H1 (cell line): ENCODE measurements around the gene STX7. TPM values are rescaled to one million over a fixed set of nuclear protein-coding genes. Genes with fewer than 3 reads are reported as not detected.

Experiments
- CTCF ChIA-PET: fragments of 300-600 bp; sonication (Branson Sonifier 250); formaldehyde crosslinking; loops from one replicate; lab custom pipeline; 2021; ENCODE audit not compliant: partially characterized antibody; lab: Charles Lee
- POLR2A ChIA-PET: fragments of 300-600 bp; sonication (Branson Sonifier 250); formaldehyde crosslinking; loops from one replicate; lab custom pipeline; 2021; ENCODE audit warnings: inconsistent platforms; ENCODE audit not compliant: partially characterized antibody; lab: Charles Lee
- DNase-seq, 2 experiments: peaks; one replicate each; pipeline versions ENCODE4 v3.0.0 to v3.0.0-alpha.2; 2010 to 2022; ENCODE audit warnings: low spot score in 2 of 2, low read depth in 1 of 2, mixed read lengths in 1 of 2
- FAIRE-seq: peaks from 2 replicates; lab custom pipeline; 2011; peaks lifted over from hg19 to GRCh38; lab: Jason Lieb, UNC
- H2AFZ ChIP-seq: 2 replicates; pipeline ENCODE4 v1.8.1; 2012; ENCODE audit warnings: low read length, inconsistent platforms
- H2AK5ac ChIP-seq: 2 replicates; pipeline ENCODE4 v1.6.1; 2013; ENCODE audit warnings: low read depth, low read length
- H2BK120ac ChIP-seq: replicated peaks from 2 replicates; pipeline ENCODE3; 2013; ENCODE audit warnings: low read depth, low read length, inconsistent platforms
- H2BK12ac ChIP-seq: 2 replicates; pipeline ENCODE4 v1.6.1; 2013; ENCODE audit warnings: low read depth, low read length
- H2BK15ac ChIP-seq: 2 replicates; pipeline ENCODE4 v1.6.1; 2013; ENCODE audit warnings: low read length
- H2BK20ac ChIP-seq: 2 replicates; pipeline ENCODE4 v1.6.1; 2013; ENCODE audit warnings: low read length
- H2BK5ac ChIP-seq: 2 replicates; pipeline ENCODE4 v1.6.1; 2013; ENCODE audit warnings: low read depth, low read length
- H3K14ac ChIP-seq: 2 replicates; pipeline ENCODE4 v1.6.1; 2013; ENCODE audit warnings: inconsistent platforms; ENCODE audit not compliant: insufficient read length
- H3K18ac ChIP-seq: 2 replicates; pipeline ENCODE4 v1.6.1; 2013; ENCODE audit warnings: low read length; ENCODE audit errors: extremely low read depth
- H3K23ac ChIP-seq: 2 replicates; pipeline ENCODE4 v1.6.1; 2013; ENCODE audit warnings: inconsistent platforms; ENCODE audit not compliant: insufficient read length
- H3K23me2 ChIP-seq: 2 replicates; pipeline ENCODE4 v1.6.1; 2013; ENCODE audit warnings: low read depth, low read length
- H3K27ac ChIP-seq: 2 replicates; pipeline ENCODE4 v1.6.1; 2011; ENCODE audit warnings: low read depth, low read length, inconsistent platforms
- H3K27me3 ChIP-seq, 4 experiments: replicated peaks in 1 of 4; 1 replicate in 1 of 4; 2 replicates in 3 of 4; pipeline versions ENCODE4 v1.6.1 to v1.8.1; 2011 to 2013; ENCODE audit warnings: low read length in 3 of 4, mild to moderate bottlenecking in 3 of 4, inconsistent platforms in 2 of 4, mixed read lengths in 2 of 4, moderate library complexity in 1 of 4; ENCODE audit not compliant: control insufficient read depth in 3 of 4, insufficient read depth in 3 of 4; ENCODE audit errors: extremely low read depth in 1 of 4
- H3K36me3 ChIP-seq, 4 experiments: 2 replicates each; pipeline versions ENCODE4 v1.6.1 to v1.8.1; 2011 to 2013; ENCODE audit warnings: mild to moderate bottlenecking in 4 of 4, low read length in 3 of 4, moderate library complexity in 2 of 4, control low read depth in 1 of 4, inconsistent platforms in 1 of 4; ENCODE audit not compliant: insufficient read depth in 4 of 4, control insufficient read depth in 2 of 4
- H3K4ac ChIP-seq: replicated peaks from 2 replicates; pipeline ENCODE3; 2013; ENCODE audit warnings: low read length, low read depth, mixed read lengths, inconsistent platforms; ENCODE audit not compliant: insufficient read length
- H3K4me1 ChIP-seq, 4 experiments: replicated peaks in 1 of 4; 1 replicate in 1 of 4; 2 replicates in 3 of 4; pipeline versions ENCODE4 v1.6.1 to v1.8.1; 2011 to 2013; ENCODE audit warnings: low read length in 3 of 4, inconsistent platforms in 2 of 4, mixed read lengths in 1 of 4; ENCODE audit not compliant: insufficient read depth in 4 of 4, control insufficient read depth in 3 of 4
- H3K4me2 ChIP-seq, 2 experiments: 2 replicates each; pipeline versions ENCODE4 v1.6.1 to v1.8.1; 2011 to 2013; ENCODE audit warnings: low read depth in 2 of 2, low read length in 2 of 2, control low read depth in 1 of 2, inconsistent platforms in 1 of 2, mild to moderate bottlenecking in 1 of 2; ENCODE audit not compliant: insufficient read depth in 1 of 2
- H3K4me3 ChIP-seq, 4 experiments: fragments of 200-600, 300-600 bp in 1 of 4; sonication (generic), shearing (Covaris generic), sonication (Bioruptor Twin) in 1 of 4; 2 replicates each; pipeline versions ENCODE4 v1.5.1 to v1.8.1; 2011 to 2016; ENCODE audit warnings: low read length in 4 of 4, low read depth in 3 of 4, control low read depth in 2 of 4, inconsistent platforms in 2 of 4, mild to moderate bottlenecking in 2 of 4, mixed read lengths in 1 of 4, moderate library complexity in 1 of 4; ENCODE audit not compliant: insufficient read depth in 2 of 4; ENCODE audit errors: extremely low read depth in 1 of 4
- H3K56ac ChIP-seq: replicated peaks from 2 replicates; pipeline ENCODE3; 2013; ENCODE audit warnings: low read depth, mild to moderate bottlenecking, mixed read lengths, low read length, inconsistent platforms; ENCODE audit not compliant: insufficient read length
- H3K79me1 ChIP-seq: 2 replicates; pipeline ENCODE4 v1.6.1; 2013; ENCODE audit warnings: low read depth, low read length, control low read depth
- H3K79me2 ChIP-seq, 2 experiments: 2 replicates each; pipeline versions ENCODE4 v1.6.1 to v1.8.1; 2012 to 2013; ENCODE audit warnings: low read length in 2 of 2, mild to moderate bottlenecking in 2 of 2, inconsistent platforms in 1 of 2; ENCODE audit not compliant: insufficient read depth in 2 of 2, control insufficient read depth in 1 of 2
- H3K9ac ChIP-seq, 4 experiments: replicated peaks in 1 of 4; 1 replicate in 1 of 4; 2 replicates in 3 of 4; pipeline versions ENCODE4 v1.6.1 to v1.8.1; 2011 to 2013; ENCODE audit warnings: low read depth in 3 of 4, low read length in 3 of 4, control low read depth in 2 of 4, mild to moderate bottlenecking in 2 of 4, moderate library complexity in 2 of 4, inconsistent platforms in 1 of 4; ENCODE audit errors: extremely low read depth in 1 of 4
- H3K9me3 ChIP-seq, 2 experiments: 2 replicates each; pipeline versions ENCODE4 v1.6.1 to v1.8.1; 2012 to 2013; ENCODE audit warnings: mild to moderate bottlenecking in 2 of 2, moderate library complexity in 2 of 2, control low read depth in 1 of 2, inconsistent platforms in 1 of 2, low read depth in 1 of 2, low read length in 1 of 2, mixed read lengths in 1 of 2; ENCODE audit not compliant: insufficient read depth in 2 of 2
- H4K20me1 ChIP-seq, 2 experiments: replicated peaks in 1 of 2; 2 replicates each; pipeline versions ENCODE3 to v1.8.1; 2011 to 2013; ENCODE audit warnings: inconsistent platforms in 2 of 2, low read length in 2 of 2, mild to moderate bottlenecking in 1 of 2; ENCODE audit not compliant: insufficient read depth in 2 of 2, control insufficient read depth in 1 of 2
- H4K5ac ChIP-seq: 2 replicates; pipeline ENCODE4 v1.6.1; 2013; ENCODE audit warnings: low read length, low read depth, mixed read lengths, inconsistent platforms; ENCODE audit not compliant: insufficient read length
- H4K8ac ChIP-seq: 2 replicates; pipeline ENCODE4 v1.8.0; 2013; ENCODE audit warnings: mild to moderate bottlenecking, moderate library complexity, low read length, inconsistent platforms; ENCODE audit not compliant: insufficient read depth; ENCODE audit errors: extremely low read depth
- H4K91ac ChIP-seq: replicated peaks from 2 replicates; pipeline ENCODE3; 2013; ENCODE audit warnings: low read length, mixed read lengths, inconsistent platforms; ENCODE audit not compliant: insufficient read length
- HDAC6 ChIP-seq: IDR thresholded peaks from one replicate; pipeline ENCODE4 v1.7.1; 2012; ENCODE audit warnings: low read depth, mild to moderate bottlenecking, inconsistent platforms, low read length, moderate library complexity
- SP4 ChIP-seq: IDR thresholded peaks from 2 replicates; pipeline ENCODE4 v1.6.1; 2012; ENCODE audit warnings: low read length, inconsistent platforms
- YY1 ChIP-seq: IDR thresholded peaks from 2 replicates; pipeline ENCODE4 v1.6.1; 2011; ENCODE audit warnings: low read depth, mild to moderate bottlenecking, low read length
- WGBS, 2 experiments: shearing (Covaris generic) in 1 of 2; methylation state at CpG; one replicate each; pipeline versions ENCODE4 v1.1.6 to v1.1.7; 2013 to 2015; ENCODE audit warnings: low lambda C conversion rate in 2 of 2, mixed read lengths in 2 of 2, inconsistent platforms in 1 of 2, low coverage in 1 of 2, missing lambda C conversion rate in 1 of 2; ENCODE audit not compliant: insufficient replicate concordance in 2 of 2, insufficient coverage in 1 of 2, insufficient read length in 1 of 2; ENCODE audit errors: extremely low coverage in 1 of 2, missing lambda C conversion rate in 1 of 2; 5-methylcytosine and 5-hydroxymethylcytosine counted together
- polyA plus RNA-seq, 7 experiments: library from polyadenylated mRNA; depleted of rRNA in 3 of 7; stranded (reverse) in 5 of 7; unstranded in 2 of 7; fragments of >200 nt in 5 of 7; fragments of 200-250 nt in 2 of 7; gene quantifications; 1 replicate in 5 of 7; 2 replicates in 1 of 7; 4 replicates in 1 of 7; pipeline versions ENCODE4 v1.2.1 to v1.2.3, GENCODE V29; 2011 to 2013; ENCODE audit warnings: missing spikeins in 2 of 7, mixed read lengths in 2 of 7
- total RNA-seq: library from RNA; stranded (reverse); fragmentation: NEBNext Ultra II Directional; extraction: Animal tissue kit (Norgen Biotek cat#: 25700); gene quantifications from 2 replicates; pipeline ENCODE4 v1.2.1, GENCODE V29; 2021
- TF ChIP-seq, protein P1 (sequence below): IDR thresholded peaks from 2 replicates; pipeline ENCODE4 v1.6.1; 2012; ENCODE audit warnings: low read length, inconsistent platforms
- TF ChIP-seq, protein P2 (sequence below): IDR thresholded peaks from 2 replicates; pipeline ENCODE4 v1.6.1; 2012; ENCODE audit warnings: inconsistent platforms

STX7 gene
- total and polyA plus RNA-seq, 2 of the 8 experiments (the other 6 are each of a cell fraction or from before 2014, with no cell fraction given), result 5.7 to 27.9 TPM

DNA sequence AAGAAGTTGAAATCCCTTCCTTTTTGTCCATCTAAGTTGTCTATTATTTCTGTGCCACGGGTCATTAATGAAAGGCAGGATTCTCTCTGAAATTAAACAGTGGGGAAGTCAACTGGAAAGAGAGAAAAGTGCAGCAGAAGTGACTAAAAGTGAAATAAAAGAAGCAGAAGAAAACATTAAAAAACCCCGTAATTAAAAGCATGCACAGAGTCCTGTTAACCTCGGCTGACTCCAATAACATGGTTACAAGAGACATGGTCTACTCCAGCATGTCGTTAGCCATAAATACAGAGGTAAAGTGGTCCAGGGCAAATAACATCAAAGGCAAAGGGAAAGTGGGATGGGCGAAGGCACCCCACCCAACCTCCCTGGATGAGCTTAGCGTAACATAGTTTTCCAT is 98.6 kb downstream of the STX7 start:
- no peaks in the 10 kb centered on the region for H3K36me3 ChIP-seq
- H3K23ac ChIP-seq, result no peak overlapping the region
- no peak overlapping the region for H3K4me2 ChIP-seq
- no peak overlapping the region for H3K56ac ChIP-seq
- no peaks in the 10 kb centered on the region for H4K20me1 ChIP-seq
- H3K4ac ChIP-seq, result no peak overlapping the region
- no peak overlapping the region for H2AFZ ChIP-seq
- no peak overlapping the region for H3K9ac ChIP-seq
- ChIA-PET CTCF (no interaction called here), POLR2A (no interaction called here)
- FAIRE-seq, result no peak
- TF ChIP-seq, protein P1, sequence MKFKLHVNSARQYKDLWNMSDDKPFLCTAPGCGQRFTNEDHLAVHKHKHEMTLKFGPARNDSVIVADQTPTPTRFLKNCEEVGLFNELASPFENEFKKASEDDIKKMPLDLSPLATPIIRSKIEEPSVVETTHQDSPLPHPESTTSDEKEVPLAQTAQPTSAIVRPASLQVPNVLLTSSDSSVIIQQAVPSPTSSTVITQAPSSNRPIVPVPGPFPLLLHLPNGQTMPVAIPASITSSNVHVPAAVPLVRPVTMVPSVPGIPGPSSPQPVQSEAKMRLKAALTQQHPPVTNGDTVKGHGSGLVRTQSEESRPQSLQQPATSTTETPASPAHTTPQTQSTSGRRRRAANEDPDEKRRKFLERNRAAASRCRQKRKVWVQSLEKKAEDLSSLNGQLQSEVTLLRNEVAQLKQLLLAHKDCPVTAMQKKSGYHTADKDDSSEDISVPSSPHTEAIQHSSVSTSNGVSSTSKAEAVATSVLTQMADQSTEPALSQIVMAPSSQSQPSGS, result no peak
- TF ChIP-seq YY1, result no peak
- no peak for TF ChIP-seq SP4
- no peak for TF ChIP-seq HDAC6
- TF ChIP-seq, protein P2, sequence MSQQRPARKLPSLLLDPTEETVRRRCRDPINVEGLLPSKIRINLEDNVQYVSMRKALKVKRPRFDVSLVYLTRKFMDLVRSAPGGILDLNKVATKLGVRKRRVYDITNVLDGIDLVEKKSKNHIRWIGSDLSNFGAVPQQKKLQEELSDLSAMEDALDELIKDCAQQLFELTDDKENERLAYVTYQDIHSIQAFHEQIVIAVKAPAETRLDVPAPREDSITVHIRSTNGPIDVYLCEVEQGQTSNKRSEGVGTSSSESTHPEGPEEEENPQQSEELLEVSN, result no peak
- H3K4me3 ChIP-seq, result no peak overlapping the region
- no peak for DNase-seq
- peaks cover 2% of the 10 kb centered on the region; the same call in 1 of the 2 replicates for H3K23me2 ChIP-seq
- H4K91ac ChIP-seq, result no peak overlapping the region
- H4K8ac ChIP-seq, result no peak overlapping the region
- H3K79me2 ChIP-seq, result no peaks in the 10 kb centered on the region
- 69% methylated on average over 6 of the region's 6 CpGs; no CpG with 5 or more reads in 1 of the 2 experiments for WGBS, 2 experiments
- no peak overlapping the region for H2BK5ac ChIP-seq
- H2BK20ac ChIP-seq, result no peak overlapping the region
- peaks cover 4 to 7% of the 10 kb centered on the region in 2 experiments; a peak in 1 of 4 replicates for H3K9me3 ChIP-seq
- H3K27me3 ChIP-seq, result no peaks in the 10 kb centered on the region
- H2BK12ac ChIP-seq, result no peak overlapping the region
- H3K18ac ChIP-seq, result no peak overlapping the region
- H3K14ac ChIP-seq, result no peak overlapping the region
- H4K5ac ChIP-seq, result no peak overlapping the region
- no peaks in the 10 kb centered on the region for H3K4me1 ChIP-seq
- H2AK5ac ChIP-seq, result no peak overlapping the region
- no peaks in the 10 kb centered on the region for H3K79me1 ChIP-seq
- H2BK15ac ChIP-seq, result no peak overlapping the region
- H2BK120ac ChIP-seq, result no peak overlapping the region
- H3K27ac ChIP-seq, result no peak overlapping the region
